Spleen (tissue), 11 donors: ENCODE data around the gene PAQR8. TPM values are rescaled to one million over a fixed set of nuclear protein-coding genes. Genes with fewer than 3 reads are reported as not detected.
A peak's percentile ranks its signal among the peaks of the same experiment; 100 is the strongest.

Source experiments
- DNase-seq: peaks from one replicate; pipeline ENCODE4 v3.0.0-alpha.2; 2020
- H3K27ac ChIP-seq, 8 donors: fragments of 200-600 bp; sonication (generic) in 7 of 8; 1 replicate in 4 of 8; 2 replicates in 4 of 8; pipeline versions ENCODE4 v1.5.0 to v1.8.0; 2016 to 2021; ENCODE audit warnings: inconsistent platforms in 4 of 8, mild to moderate bottlenecking in 4 of 8, moderate library complexity in 1 of 8
- H3K27me3 ChIP-seq, 7 donors: fragments of 200-600 bp; sonication (generic) in 6 of 7; replicated peaks in 1 of 7; 1 replicate in 4 of 7; 2 replicates in 3 of 7; pipeline versions ENCODE4 v1.5.0 to v1.8.0; 2016 to 2021; ENCODE audit warnings: inconsistent platforms in 3 of 7, mild to moderate bottlenecking in 1 of 7
- H3K36me3 ChIP-seq, 6 donors: fragments of 200-600 bp; sonication (generic) in 5 of 6; 1 replicate in 4 of 6; 2 replicates in 2 of 6; pipeline versions ENCODE4 v1.5.0 to v1.8.0; 2016 to 2021; ENCODE audit warnings: inconsistent platforms in 2 of 6
- H3K4me1 ChIP-seq, 6 donors: fragments of 200-600 bp; sonication (generic) in 5 of 6; 1 replicate in 3 of 6; 2 replicates in 3 of 6; pipeline versions ENCODE4 v1.5.0 to v1.8.0; 2016 to 2021; ENCODE audit warnings: inconsistent platforms in 3 of 6
- H3K4me3 ChIP-seq, 8 donors: fragments of 200-600 bp; sonication (generic) in 7 of 8; 1 replicate in 4 of 8; 2 replicates in 4 of 8; pipeline versions ENCODE4 v1.5.0 to v1.8.0; 2016 to 2021; ENCODE audit warnings: inconsistent platforms in 4 of 8, mild to moderate bottlenecking in 4 of 8, moderate library complexity in 2 of 8
- H3K9me3 ChIP-seq, 8 donors: fragments of 200-600 bp; sonication (generic) in 7 of 8; 1 replicate in 4 of 8; 2 replicates in 4 of 8; pipeline versions ENCODE4 v1.5.0 to v1.8.0; 2016 to 2021; ENCODE audit warnings: inconsistent platforms in 4 of 8
- POLR2A ChIP-seq, 3 donors: fragments of 450-650 bp; IDR thresholded peaks; one replicate each; pipeline ENCODE4 v1.5.1; 2017; ENCODE audit warnings: antibody characterized with exemption in 3 of 3, mild to moderate bottlenecking in 1 of 3
- POLR2AphosphoS5 ChIP-seq, 3 donors: sonication (generic); formaldehyde crosslinking; IDR thresholded peaks; one replicate each; pipeline ENCODE4 v1.5.1; 2017; ENCODE audit warnings: antibody characterized with exemption in 3 of 3
- WGBS, 5 donors: extraction: QIAGEN DNeasy Blood & Tissue Kit in 3 of 5; methylation state at CpG; one replicate each; pipeline versions ENCODE4 v1.1.5 to v1.1.7; 2013 to 2018; 5-methylcytosine and 5-hydroxymethylcytosine counted together
- intact Hi-C: fragments of 100-400 bp; cut with DNase I; formaldehyde crosslinking; loops from one replicate; pipeline ENCODE4 v1.15.0; 2023; ENCODE audit warnings: low total_unique reads
- polyA plus RNA-seq, 3 donors: library from polyadenylated mRNA; stranded (reverse); fragments of 200-250 nt; gene quantifications; one replicate each; pipeline ENCODE4 v1.2.1, GENCODE V29; 2013
- total RNA-seq, 7 donors: library from RNA; depleted of rRNA in 3 of 7; stranded (reverse); fragments of >200 nt in 3 of 7; fragmentation: NEBNext Ultra II Directional in 4 of 7; extraction: Animal tissue kit (Norgen Biotek cat#: 25700) in 4 of 7; gene quantifications; one replicate each; pipeline versions ENCODE4 v1.1.0 to v1.2.1, GENCODE V29; 2016 to 2021
- TF ChIP-seq, protein P1 (sequence below), 11 experiments: fragments of 200-600 bp in 7 of 11; fragments of 450-650 bp in 4 of 11; sonication (generic) in 4 of 11; IDR thresholded peaks in 8 of 11; conservative IDR thresholded peaks in 3 of 11; 1 replicate in 7 of 11; 2 replicates in 4 of 11; pipeline versions ENCODE4 v1.4.0 to v1.8.0; 2016 to 2021; ENCODE audit warnings: antibody characterized with exemption in 11 of 11, inconsistent platforms in 4 of 11, mild to moderate bottlenecking in 1 of 11
- donor health status: healthy with polysubstance abuse.
- donor health status: DM: no; HTN: no; CAD: no; lungs with moderate emphysema.
- donor health status: DM: no; HTN: no; CAD: no.
- donor health status: Bipolar disorder and iron deficiency.
- donor health status: healthy.
- donor health status: DM: no; HTN: no; CAD: no.
- donor health status: DM: yes; HTN: yes; CAD: no.

The PAQR8 gene
- total and polyA plus RNA-seq, 10 donors, result 3.5 to 13.3 (median 9.7) TPM

DNA sequence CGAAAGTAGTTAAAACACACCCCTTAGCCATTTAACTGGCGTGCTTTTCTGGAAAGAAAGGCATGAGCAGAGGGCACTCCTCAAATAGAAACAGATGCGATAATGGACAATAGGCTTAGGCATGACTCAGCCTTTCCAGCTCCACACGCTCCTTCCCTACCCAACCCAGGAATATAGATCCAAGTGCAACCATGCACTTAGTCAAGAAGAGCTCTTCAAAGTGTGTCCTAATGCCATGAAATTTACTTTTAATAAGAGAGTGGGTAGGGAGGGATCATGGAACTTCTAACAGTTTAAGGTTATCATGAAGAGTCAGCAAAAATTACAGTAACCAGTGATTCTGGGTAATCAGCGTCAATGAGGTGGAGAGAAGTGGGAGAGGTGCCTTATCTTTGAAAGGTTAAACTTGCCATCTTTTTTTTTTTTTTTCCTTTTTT is 55.7 kb downstream of the PAQR8 start:
- intact Hi-C loops, result loop anchor here (2.0 kb wide), 1 partner anchor 245 kb away; no protein-coding TSS in a partner anchor
- no peak for TF ChIP-seq POLR2AphosphoS5 (IDR thresholded peaks at IDR 0.05)
- TF ChIP-seq, protein P1, sequence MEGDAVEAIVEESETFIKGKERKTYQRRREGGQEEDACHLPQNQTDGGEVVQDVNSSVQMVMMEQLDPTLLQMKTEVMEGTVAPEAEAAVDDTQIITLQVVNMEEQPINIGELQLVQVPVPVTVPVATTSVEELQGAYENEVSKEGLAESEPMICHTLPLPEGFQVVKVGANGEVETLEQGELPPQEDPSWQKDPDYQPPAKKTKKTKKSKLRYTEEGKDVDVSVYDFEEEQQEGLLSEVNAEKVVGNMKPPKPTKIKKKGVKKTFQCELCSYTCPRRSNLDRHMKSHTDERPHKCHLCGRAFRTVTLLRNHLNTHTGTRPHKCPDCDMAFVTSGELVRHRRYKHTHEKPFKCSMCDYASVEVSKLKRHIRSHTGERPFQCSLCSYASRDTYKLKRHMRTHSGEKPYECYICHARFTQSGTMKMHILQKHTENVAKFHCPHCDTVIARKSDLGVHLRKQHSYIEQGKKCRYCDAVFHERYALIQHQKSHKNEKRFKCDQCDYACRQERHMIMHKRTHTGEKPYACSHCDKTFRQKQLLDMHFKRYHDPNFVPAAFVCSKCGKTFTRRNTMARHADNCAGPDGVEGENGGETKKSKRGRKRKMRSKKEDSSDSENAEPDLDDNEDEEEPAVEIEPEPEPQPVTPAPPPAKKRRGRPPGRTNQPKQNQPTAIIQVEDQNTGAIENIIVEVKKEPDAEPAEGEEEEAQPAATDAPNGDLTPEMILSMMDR (IDR thresholded peaks at IDR 0.05 in 8 of 11, conservative IDR thresholded peaks at IDR 0.05 in 3 of 11), result no peak
- no peak for TF ChIP-seq POLR2A (IDR thresholded peaks at IDR 0.05)
- Histone ChIP-seq H3K27ac (no peak overlapping the region), H3K9me3 (no peaks in the 10 kb centered on the region), H3K4me1 (peaks cover 6 to 51% (median 36%) of the 10 kb centered on the region in 6 donors), H3K27me3 (no peaks in the 10 kb centered on the region), H3K36me3 (no peaks in the 10 kb centered on the region), H3K4me3 (no peak overlapping the region)
- no peak for DNase-seq
- WGBS, 5 donors, result 84 to 92% (median 89%) methylated on average over 5 of the region's 5 CpGs

- H3K9me3 ChIP-seq, result no peaks in the 10 kb centered on the region
- H3K4me3 ChIP-seq, result no peak overlapping the region
- WGBS, 5 donors, result 58 to 69% (median 63%) methylated on average over 2 of the region's 2 CpGs
- H3K4me1 ChIP-seq, result peaks cover 6 to 51% (median 36%) of the 10 kb centered on the region in 6 donors
- no peak overlapping the region for H3K27ac ChIP-seq
- no peak for DNase-seq
- intact Hi-C loops, result no loop called here
- H3K27me3 ChIP-seq, result no peaks in the 10 kb centered on the region
- no peaks in the 10 kb centered on the region for H3K36me3 ChIP-seq
- TF ChIP-seq POLR2A (IDR thresholded peaks at IDR 0.05), result no peak
- TF ChIP-seq POLR2AphosphoS5 (IDR thresholded peaks at IDR 0.05), result no peak
- TF ChIP-seq, protein P1 (IDR thresholded peaks at IDR 0.05 in 8 of 11, conservative IDR thresholded peaks at IDR 0.05 in 3 of 11), result no peak
Observed at GRCh38 chr6:52418606-52419005, 56.7 kb downstream of the PAQR8 start.

GRCh38 chr6:52419809-52420667 is 58.1 kb downstream of the PAQR8 start, which contains the start of gene EFHC1:
TSS of gene EFHC1 (plus strand) at chr6:52420342. CDS start at chr6:52420411, 69 bp downstream.
- no peaks in the 10 kb centered on the region for H3K9me3 ChIP-seq
- H3K4me3 ChIP-seq, result peak within 1 kb of the TSS; percentile 79 to 96 (median 92)
- intact Hi-C loops, result loop anchor here (5.0 kb wide), 1 partner anchor 157 kb away; the partner anchor contains the start of gene TRAM2
- H3K27ac ChIP-seq, result peak within 1 kb of the TSS; percentile 71 to 89 (median 85)
- peak; percentile 99 for DNase-seq
- WGBS, 5 donors, result 0% methylated on average over 20 to 57 of the region's 57 CpGs
- TF ChIP-seq POLR2A (IDR thresholded peaks at IDR 0.05), result peak in 1 of 3 donors; percentile 28
- TF ChIP-seq, protein P1 (IDR thresholded peaks at IDR 0.05 in 8 of 11, conservative IDR thresholded peaks at IDR 0.05 in 3 of 11), result peak in 4 of 11 experiments; percentile 12 to 60 (median 34)
- TF ChIP-seq POLR2AphosphoS5 (IDR thresholded peaks at IDR 0.05), result peak; percentile 94 to 95 (median 94)
- H3K36me3 ChIP-seq, result peaks cover 0 to 12% (median 0%) of the 10 kb centered on the region in 6 donors
- no peaks in the 10 kb centered on the region for H3K27me3 ChIP-seq
- peaks cover 6 to 49% (median 35%) of the 10 kb centered on the region in 6 donors for H3K4me1 ChIP-seq
